Fibroblast of the conjunctiva (primary cell): ENCODE data around the gene CRCP.
"Not testable (repeated sequence)": the region's sequence is repeated elsewhere in the genome, so short reads cannot be mapped to it uniquely, and the experiment has no call there.

ENCODE experiments used
- DNase-seq: peaks from one replicate; pipeline ENCODE4 v3.0.0-alpha.2; 2010; ENCODE audit warnings: low read depth

Gene CRCP

DNA sequence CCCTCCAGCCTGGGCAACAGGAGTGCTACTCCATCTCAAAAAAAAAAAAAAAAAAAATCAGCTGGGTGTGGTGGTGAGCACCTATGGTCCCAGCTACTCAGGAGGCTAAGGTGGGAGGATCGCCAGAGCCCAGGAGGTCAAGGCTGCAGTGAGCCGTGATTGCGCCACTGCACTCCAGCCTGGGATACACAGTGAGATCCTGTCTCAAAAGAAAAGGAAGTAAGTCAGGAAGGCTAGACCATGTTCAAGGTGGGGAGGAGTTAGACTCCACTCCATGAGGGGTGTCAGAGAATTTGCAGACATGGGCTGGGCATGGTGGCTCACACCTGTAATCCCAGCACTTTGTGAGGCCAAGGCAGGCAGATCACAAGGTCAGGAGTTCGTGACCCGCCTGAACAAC, 6.2 kb upstream of the CRCP start:
- not testable (repeated sequence) for DNase-seq

DNA sequence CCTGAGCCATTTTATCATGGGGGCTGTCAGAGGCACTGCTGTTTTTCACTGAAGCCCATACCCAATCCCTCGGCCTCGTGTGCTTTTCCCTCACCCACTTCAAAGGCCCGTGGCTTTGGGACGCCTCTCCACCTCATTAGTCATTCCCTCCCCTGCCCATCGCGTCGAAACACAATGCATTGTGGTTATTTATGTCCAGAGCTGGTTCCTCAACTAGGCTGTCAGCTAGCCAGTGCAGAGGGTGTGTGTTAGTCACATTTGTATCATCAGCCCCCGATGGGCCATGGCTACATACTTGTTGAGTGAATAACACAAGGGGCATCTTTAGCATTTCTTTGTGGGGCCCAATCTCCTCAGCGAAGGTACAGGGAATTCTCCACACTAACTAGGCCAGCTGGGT, 3.8 kb upstream of the CRCP start:
- DNase-seq: peak; percentile 62

DNA sequence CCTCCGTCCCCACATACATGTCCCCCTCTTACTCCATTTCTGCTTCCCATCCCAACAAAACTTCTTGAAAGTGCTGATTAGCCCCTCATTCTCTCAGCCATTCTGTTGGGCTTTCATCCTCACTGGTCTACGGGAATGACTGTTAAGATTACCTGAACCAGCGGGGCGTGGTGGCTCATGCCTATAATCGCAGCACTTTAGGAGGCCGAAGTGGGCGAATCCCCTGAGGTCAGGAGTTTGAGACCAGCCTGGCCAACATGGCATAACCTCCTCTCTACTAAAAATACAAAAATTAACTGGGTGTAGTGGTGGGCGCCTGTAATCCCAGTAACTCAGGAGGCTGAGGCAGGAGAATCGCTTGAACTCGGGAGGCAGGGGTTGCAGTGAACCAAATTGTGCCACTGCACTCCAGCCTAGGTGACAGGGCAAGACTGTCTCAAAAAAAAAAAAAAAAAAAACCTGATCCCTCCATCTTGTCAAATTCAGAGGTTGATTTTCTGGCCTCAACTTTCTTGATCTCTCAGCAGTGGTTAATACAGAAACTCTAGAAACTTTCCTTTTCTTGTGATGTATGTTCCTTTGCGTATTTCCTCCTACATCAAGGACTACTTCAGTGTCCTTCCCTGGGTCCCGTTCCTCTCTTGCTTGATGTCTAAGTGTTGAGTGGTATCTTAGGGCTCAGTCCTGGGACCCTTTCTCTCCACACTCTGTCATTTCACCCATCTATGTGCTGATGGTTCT, 2.2 kb downstream of the CRCP start:
- DNase-seq: not testable (repeated sequence)

DNA sequence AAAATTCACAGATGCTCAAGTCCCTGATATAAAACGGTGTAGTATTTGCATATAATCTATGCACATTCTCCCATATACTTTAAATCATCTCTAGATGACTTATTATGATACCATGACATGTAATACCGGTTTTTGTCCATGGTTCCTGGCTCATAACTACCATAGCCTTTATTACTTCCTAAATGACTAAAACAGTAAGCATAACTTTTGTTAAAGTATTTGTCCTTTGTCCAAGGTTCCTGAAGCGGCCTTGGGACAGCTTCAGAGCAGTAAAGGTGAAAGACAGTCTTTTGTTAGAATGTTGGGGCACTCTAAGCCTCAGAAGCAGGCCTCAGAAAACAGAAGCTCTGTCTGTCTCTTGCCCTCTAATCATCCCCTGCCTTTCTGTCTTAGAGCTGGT, 4.0 kb downstream of the CRCP start:
- no peak for DNase-seq

DNA sequence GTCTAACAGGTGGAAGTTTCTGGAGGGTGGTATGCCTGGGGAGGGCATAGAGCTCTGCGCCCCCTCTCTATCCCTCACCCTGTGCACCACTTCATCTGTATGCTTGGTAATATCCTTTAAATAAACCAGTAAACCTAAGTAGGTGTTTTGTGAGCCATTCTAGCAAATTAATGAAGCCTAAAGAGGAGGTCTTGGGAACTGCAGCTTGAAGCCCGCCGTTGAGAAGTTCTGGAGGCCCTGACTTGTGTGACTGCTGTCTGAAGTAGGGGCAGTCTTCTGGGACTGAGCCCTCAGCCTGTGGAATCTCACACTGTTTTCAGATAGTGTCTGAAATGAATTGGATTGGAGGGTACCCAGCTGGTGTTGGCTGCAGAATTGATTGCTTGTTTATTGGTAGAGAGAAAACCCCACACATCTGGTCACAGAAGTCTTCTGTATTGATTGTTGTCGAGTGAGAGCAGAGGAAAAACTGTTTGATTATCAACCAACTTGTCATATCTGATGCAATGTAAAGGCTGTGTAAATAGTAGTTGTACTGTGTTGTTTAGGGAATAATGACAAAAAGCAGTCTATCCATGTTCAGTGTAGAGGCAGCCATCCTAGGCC, 4.7 kb downstream of the CRCP start:
- DNase-seq: no peak

DNA sequence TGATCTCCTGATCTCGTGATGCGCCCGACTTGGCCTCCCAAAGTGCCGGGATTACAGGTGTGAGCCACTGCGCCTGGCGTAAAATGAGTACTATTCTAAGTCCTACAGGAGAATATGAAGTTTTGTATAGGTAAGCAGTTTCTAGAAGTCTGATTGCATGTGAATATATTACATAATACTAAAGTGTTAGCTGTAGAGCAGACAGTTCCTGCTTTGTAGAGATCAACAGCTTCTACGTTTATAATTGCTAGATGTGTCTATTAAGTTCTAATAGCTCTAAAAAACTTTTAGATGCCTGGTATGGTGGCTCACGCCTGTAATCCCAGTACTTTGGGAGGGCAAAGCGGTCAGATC, 8.5 kb downstream of the CRCP start:
- no peak for DNase-seq

DNA sequence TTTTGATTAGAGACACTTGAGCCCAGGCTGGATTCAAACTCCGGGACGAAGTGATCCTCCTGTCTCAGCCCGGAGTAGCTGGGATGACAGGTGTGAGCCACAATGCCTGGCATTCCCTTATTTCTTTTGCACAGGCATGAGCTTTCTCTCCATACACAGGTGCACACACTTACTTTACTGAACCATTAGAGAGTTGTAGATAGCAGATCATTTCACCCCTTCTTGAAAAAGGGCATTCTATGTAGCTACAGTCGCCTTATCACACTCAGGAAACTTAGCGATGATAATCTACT, 9.9 kb downstream of the CRCP start:
- DNase-seq: not testable (repeated sequence)

DNA sequence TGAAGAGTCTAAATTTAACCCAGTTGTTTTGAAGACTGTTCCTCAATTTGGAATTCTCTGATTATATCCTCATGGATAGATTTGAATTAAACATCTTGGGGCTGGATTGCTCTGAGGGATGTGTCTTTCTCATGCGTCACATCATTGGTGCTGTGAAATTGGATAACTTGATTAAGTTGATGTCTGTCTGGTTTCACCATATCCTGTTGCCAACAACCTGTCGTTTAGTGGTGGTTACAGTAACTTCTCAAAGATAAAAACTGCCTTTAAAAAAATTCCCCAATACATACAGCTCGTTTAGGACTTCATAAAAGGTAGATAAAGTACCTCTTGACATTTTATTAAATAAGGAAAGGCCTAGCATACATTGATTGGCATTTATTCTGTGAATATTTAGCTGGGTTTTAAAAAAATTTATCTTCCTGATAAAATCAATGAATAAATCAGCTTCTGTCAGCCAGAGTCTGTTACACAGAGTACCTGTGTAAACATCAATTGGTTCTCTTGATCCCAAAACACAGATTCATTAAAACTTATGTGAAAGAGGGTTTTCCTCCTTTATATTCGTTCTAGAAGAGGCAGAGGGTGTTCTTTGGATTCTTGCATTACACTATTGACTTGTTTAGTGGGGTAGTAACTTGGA, 10.5 kb downstream of the CRCP start:
- DNase-seq: no peak

DNA sequence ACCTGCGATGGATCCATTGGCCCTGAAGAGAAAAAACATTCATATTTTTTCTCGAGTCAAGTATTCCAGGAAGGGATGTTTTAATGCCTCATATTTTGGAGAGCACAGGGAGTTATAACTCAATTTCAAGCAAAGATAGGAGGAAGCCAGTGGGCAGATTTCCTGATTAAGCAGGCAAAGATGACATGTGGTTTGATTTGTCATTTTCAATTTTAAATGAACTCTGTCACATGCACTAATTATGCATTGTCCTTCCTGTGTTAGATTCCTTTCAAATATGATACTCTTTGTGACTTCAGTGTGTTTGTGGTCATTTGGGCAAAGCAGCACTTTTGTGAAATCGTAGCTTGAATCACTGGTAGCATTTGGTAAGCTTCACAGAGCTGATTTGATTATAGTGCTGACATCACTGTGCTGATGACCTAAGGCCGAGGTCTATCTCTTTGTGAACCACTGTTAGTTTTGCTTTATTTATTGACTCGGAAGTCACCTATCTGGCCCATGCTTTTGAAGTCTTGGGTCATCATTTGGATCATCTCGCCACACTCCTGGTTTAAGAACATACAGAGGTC, 11.2 kb downstream of the CRCP start:
- DNase-seq: not testable (repeated sequence)

DNA sequence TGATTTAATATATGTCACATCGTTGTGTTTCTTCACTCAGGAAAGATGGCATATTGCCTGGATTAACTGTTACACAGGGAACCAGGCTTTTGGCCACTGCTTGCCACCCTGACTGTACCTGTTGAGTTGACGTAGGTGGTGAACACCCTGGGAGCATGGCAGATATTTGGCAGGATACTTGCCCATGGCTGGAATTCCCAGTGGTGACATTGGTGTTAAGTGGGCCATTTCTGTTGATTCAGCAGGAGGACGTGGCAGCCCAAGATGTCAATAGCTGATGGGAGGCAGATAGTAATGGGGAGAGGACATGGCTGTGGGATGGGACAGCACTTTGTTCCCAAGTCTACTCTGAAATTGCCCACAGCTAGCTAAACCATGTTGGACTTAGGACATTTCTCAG, 12.5 kb downstream of the CRCP start:
- not testable (repeated sequence) for DNase-seq

DNA sequence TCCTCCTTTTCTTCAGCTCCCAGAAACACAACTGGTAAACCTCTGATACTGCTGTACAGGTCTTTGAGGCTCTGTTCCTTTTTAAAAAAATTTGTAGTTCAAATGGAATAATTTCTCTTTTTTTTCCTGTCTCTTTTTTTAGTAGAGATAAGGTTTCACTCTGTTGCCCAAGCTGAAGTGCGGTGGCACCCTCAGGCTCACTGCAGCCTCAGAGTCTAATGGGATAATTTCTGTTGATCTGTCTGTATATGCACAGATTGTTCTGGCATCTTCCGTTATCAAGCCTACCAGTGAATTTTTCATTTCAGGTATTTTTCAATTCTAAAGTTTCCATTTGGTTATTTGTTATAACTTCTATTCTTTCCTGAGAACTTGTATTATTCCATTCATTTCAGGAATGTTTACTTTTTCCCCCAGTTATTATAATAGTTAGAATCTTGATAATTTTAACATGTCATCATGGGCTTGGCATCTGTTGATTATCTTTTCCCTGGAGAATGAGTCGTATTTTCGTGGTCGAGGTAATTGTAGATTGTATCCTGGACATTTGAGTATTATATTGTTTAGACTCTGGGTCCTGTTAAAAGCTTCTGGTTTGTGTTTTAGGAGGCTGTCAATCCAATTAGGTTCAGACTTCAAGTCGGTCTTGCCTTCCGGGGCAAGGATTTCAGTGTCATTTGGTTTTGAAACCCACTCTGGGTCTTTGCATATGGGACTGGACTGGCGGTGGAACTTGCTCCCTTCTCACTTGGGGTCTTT, 24.5 kb downstream of the CRCP start:
- DNase-seq: no peak

DNA sequence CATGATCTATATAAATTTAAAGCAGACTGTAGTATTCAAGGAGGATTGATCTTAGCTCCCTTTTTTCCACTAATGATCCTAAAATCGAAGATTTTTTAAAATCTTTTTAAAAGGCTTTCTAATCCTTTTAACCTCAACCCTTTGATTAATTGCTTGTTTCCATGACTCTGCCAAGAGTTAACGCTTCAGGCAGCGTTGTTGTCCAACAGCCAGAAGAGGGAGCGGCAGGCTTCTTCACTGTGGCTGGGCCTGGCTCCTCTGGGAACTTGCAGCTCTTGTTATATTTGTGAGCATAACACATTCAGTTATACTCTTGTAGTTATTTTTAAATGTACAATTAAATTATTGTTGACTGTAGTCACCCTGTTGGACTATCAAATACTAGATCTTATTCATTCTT, 26.3 kb downstream of the CRCP start:
- DNase-seq: peak; percentile 72

DNA sequence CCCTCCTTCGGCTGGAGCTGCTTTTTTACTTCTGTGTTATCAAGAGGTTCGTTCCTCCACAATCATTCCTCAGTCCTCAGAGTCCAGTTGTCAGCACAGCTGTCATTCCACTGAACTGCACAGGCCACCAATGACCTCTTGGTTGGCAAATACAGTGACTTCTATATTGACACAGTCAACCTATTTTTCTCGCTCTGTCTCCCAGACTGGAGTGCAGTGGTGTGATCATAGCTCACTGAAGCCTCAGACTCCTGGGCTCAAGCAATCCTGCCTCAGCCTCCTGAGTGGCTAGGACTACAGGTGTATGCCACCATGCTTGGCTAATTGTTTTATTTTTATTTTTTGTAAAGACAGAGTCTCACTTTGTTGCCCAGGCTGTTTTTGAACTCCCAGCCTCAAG, 27.7 kb downstream of the CRCP start:
- DNase-seq: no peak

DNA sequence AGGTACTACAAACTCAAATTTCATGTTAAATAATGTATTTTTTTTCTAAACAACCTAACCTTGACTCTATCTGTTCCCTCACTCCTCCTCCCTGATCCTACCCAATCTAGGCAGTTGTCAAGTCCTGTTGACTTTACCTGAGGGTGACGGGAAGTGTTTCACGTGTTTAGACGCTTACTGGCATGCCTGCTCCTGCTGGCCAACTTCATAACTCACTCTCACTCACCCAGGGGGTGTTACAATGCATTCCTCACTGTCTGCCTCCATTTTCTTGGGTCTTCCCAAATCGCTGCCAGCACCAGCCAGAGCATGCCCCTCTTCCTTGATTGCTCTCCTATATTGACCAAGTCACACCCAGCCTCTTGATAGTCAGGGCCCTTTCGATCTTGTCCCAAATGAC, 28.3 kb downstream of the CRCP start:
- no peak for DNase-seq

DNA sequence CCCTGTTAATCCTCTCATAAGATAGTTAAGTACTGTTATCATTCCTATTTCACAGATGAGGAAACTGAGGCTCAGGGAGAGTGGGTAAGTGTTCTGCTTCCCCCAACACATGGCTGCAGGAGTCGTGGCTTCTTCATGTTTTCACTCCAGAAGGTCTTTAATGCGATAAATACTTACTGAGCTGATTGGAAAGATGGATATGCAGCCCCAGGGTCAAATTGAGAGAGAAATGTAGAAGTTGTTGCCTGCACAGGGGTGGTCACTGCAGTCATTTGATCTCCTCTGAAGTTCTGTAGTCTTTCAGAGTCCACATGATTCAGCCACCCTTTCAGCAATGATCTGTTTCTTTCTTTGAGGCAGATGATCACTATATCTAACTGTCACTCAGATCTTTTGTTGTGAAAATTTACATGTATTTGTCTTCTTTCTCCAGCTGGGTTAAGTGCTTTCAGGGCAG, 29.3 kb downstream of the CRCP start:
- no peak for DNase-seq

DNA sequence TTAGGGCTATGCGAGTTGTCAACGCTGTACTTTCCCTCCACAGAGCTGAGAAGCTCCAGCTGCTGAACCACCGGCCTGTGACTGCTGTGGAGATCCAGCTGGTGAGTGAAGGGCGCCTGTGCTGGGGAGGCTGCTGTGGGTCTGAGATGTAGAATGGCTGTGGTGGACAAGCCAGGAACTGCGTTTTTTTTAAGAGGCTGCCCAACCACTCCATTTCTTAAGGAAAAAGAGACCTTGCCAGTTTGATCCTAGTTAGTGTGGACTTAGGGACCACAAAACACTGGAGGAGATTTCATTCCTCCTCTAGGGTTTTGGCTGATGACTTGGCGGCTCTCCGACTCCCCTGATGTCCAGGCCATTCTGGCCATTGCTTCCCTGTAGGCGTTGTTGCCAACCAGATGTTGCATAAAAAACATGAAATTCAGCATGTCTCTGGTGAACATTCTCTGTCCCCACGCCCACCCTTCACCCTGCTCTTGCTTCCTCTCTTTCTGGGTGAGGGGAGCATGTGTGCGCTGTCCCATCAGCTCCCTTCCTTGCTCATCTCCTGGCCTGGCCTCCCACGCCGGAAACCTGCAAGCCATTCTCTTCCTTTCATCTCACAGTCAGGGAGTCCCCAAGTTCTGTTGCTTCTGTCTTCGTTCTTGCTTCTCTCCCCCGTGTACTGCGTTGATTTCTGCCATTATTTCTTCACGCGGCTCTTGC, 30.9 kb downstream of the CRCP start:
- DNase-seq: no peak

DNA sequence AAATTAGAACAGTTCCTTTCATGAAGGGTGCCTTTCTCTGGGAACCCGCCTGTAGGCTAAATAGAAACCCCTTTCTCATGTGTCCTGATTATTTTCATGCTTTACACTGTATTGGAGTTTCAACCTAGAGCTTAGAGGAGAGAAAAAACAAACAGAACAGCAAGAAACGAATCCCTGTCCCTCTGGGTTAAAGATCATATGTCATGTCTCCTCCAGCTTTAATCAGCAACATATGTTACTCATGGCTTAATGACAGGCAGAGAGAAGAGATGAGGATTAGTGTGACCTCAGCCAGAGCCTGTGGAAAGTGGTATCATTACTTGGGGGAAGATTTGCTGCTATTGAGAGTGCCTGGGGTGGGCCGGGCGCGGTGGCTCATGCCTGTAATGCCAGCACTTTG, 32.1 kb downstream of the CRCP start:
- no peak for DNase-seq

DNA sequence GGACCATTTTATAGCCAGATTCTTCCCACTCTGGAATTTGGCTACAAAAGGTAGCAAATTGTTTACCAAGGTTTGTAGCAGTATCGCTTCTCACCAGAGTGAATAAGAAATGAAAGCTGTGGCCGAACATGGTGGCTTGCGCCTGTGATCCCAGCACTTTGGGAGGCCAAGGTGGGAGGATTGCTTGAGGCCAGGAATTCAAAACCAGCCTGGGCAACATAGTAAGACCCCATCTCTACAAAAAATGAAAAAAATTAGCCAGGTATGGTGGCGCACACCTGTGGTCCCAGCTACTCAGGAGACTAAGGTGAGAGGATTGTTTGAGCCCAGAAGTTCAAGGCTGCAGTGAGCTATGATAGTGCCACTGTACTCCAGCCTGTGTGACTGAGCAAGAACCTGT, 33.0 kb downstream of the CRCP start:
- not testable (repeated sequence) for DNase-seq

DNA sequence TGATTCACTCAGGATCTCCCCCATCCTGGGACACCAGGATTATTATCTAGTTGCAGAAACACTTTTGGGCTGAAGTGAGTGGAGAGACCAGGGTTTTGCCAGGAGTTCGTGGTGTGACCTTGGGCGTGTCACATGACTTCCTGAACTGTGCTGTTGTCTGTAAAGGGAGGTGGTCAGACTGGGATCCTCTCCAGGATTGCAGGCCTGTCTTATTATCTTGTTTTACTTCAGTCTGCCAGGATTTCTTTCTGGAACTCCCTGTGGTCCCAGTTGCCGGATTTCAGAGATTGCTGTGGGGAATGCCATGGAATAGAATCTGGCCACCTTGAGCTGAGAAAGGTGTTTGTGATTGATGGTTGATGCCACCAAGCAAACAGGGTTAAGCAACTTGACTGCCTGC, 35.8 kb downstream of the CRCP start:
- DNase-seq: no peak

DNA sequence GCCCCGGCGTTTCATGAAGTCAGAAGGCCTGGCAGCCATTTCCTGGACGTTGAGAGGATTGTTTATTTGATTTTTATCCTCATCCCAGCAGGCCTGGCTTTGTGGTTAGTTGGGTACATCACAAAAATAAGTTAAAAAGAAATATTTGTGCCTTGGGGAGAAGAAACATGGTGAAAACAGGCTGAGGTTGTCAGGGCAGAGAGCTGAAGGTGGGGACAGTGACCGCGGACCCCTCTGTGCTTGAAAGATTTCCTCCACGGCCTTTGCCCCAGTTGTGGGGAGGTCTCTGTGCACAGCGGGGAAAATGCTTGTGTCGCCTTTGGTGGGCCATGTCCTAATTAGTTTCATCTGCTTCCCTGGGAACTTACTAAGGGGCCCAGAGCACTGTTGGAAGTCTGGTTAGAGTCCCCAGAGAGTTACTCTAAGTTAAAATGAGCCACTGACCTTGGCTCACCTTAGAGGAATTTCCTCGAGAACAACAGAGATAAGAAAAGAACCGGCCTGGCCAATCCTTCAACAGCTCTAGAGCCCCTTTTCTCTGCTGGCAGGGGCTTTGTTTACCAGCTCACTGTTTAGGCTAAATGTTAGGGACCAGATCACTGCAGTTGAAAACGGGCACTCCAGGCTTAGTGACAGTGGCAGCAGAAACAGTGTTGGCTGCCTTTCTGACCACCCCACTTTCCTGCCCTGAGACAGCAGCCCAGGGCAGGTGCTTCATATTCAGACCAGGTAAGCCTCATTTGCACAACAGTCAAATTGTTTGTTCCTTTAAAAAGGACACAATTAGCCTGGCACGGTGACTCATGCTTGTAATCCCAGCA, 37.9 kb downstream of the CRCP start:
- DNase-seq: no peak

DNA sequence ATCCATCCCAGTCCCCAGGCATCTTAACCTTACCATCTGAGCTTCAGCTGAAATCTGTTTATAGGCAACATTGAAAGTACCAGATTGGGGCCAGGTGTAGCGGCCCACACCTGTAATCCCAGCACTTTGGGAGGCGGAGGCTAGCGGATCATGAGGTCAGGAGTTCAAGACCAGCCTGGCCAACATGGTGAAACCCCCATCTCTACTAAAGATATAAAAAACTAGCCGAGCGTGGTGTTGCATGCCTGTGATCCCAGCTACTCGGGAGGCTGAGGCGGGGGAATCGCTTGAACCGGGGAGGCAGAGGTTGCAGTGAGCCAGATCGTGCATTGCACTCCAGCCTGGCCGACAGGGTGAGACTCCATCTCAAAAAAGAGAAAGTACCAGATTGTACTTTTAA, 39.0 kb downstream of the CRCP start:
- DNase-seq: no peak
